DND-41 (cell line): Measurements from ENCODE around the gene PNLIPRP3.
A peak's percentile ranks its signal among the peaks of the same experiment; 100 is the strongest.

Experiments used
- ATAC-seq: fragments of 200-7000 bp; cut with Tn5 transposase; 3 replicates; pipeline ENCODE4 v1.9.1; 2021; ENCODE audit warnings: low read depth; ENCODE audit not compliant: insufficient read depth
- DNase-seq: peaks from one replicate; pipeline ENCODE4 v3.0.0-alpha.2; 2020
- H2AFZ ChIP-seq: 2 replicates; pipeline ENCODE4 v1.6.0; 2012; ENCODE audit warnings: low read depth, low read length
- H3K27ac ChIP-seq: 2 replicates; pipeline ENCODE4 v1.5.1; 2012; ENCODE audit warnings: low read length, inconsistent platforms
- H3K27me3 ChIP-seq: fragments of 200-600 bp; sonication (generic); 2 replicates; pipeline ENCODE4 v1.6.0; 2012; ENCODE audit warnings: low read length, mild to moderate bottlenecking, inconsistent platforms; ENCODE audit not compliant: insufficient read depth, poor library complexity
- H3K36me3 ChIP-seq: 2 replicates; pipeline ENCODE4 v1.5.1; 2012; ENCODE audit warnings: low read length, inconsistent platforms; ENCODE audit not compliant: insufficient read depth
- H3K4me1 ChIP-seq: 2 replicates; pipeline ENCODE4 v1.5.1; 2012; ENCODE audit warnings: mild to moderate bottlenecking, low read length; ENCODE audit not compliant: insufficient read depth
- H3K4me2 ChIP-seq: 2 replicates; pipeline ENCODE4 v1.6.0; 2012; ENCODE audit warnings: mild to moderate bottlenecking, moderate library complexity, low read length, inconsistent platforms; ENCODE audit not compliant: insufficient read depth
- H3K4me3 ChIP-seq, 2 experiments: fragments of 200-600 bp in 1 of 2; shearing (Covaris generic) in 1 of 2; 2 replicates each; pipeline ENCODE4 v1.5.1; 2012 to 2016; ENCODE audit warnings: inconsistent platforms in 2 of 2, low read length in 2 of 2, mild to moderate bottlenecking in 2 of 2, low read depth in 1 of 2, moderate library complexity in 1 of 2
- H3K79me2 ChIP-seq: 2 replicates; pipeline ENCODE4 v1.6.0; 2012; ENCODE audit warnings: low read length, inconsistent platforms; ENCODE audit not compliant: insufficient read depth
- H3K9ac ChIP-seq: 2 replicates; pipeline ENCODE4 v1.6.0; 2012; ENCODE audit warnings: low read depth, mild to moderate bottlenecking, inconsistent platforms, low read length, moderate library complexity
- H3K9me3 ChIP-seq: 2 replicates; pipeline ENCODE4 v1.5.1; 2012; ENCODE audit warnings: low read length, moderate library complexity, mild to moderate bottlenecking, inconsistent platforms; ENCODE audit not compliant: insufficient read depth, severe bottlenecking
- H4K20me1 ChIP-seq: 2 replicates; pipeline ENCODE4 v1.6.0; 2012; ENCODE audit warnings: low read length; ENCODE audit not compliant: insufficient read depth
- EZH2 ChIP-seq: IDR thresholded peaks from 3 replicates; pipeline ENCODE4 v1.6.1; 2012; ENCODE audit warnings: borderline replicate concordance, low read depth, mild to moderate bottlenecking, moderate library complexity, low read length, inconsistent platforms; ENCODE audit not compliant: severe bottlenecking
- TF ChIP-seq, protein P1 (sequence below): IDR thresholded peaks from 2 replicates; pipeline ENCODE4 v1.5.1; 2012; ENCODE audit warnings: borderline replicate concordance, low read length, moderate library complexity, mild to moderate bottlenecking; ENCODE audit not compliant: poor library complexity, severe bottlenecking; ENCODE audit errors: extremely low read depth

The PNLIPRP3 gene

DNA sequence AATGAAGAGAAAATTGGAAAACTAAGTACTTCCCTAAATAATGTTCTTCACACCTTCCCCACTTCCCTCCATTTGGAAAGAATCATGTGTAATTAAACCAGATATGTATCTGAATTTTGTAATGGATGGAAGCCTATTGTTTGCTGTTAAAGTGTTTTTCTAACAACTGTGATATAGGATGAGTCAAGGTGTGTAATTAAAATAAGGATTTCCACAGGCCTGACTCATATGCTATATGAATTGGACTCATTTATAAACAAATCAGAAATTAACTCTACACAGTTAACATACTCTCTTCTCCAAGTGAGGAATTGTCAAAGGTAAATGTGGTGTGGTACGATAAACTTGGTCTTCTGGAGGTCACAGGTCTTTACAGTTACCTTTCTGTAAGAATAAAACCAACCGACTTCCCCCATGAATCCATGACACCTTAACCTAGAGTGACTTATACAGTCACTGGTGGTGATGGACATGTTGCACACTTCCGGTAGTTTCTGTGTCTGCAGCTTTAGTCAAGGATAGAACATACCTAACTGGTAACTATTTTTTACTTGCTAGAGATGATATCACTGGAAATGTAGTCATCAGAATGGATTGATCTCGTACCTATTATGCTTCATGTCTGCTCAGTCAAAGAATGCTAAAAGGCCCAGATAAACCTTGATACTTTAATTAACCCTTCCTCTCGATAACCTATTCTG is 12.8 kb downstream of the PNLIPRP3 start:
- Histone ChIP-seq H3K4me2 (no peak overlapping the region), H3K36me3 (no peaks in the 10 kb centered on the region), H3K4me3 (no peak overlapping the region), H3K27me3 (no peaks in the 10 kb centered on the region), H3K9ac (no peak overlapping the region), H3K4me1 (no peaks in the 10 kb centered on the region), H2AFZ (no peak overlapping the region), H3K79me2 (no peaks in the 10 kb centered on the region), H4K20me1 (no peaks in the 10 kb centered on the region), H3K9me3 (no peaks in the 10 kb centered on the region), H3K27ac (no peak overlapping the region)
- ATAC-seq (no peak), DNase-seq (no peak)
- TF ChIP-seq EZH2: no peak
- TF ChIP-seq, protein P1, sequence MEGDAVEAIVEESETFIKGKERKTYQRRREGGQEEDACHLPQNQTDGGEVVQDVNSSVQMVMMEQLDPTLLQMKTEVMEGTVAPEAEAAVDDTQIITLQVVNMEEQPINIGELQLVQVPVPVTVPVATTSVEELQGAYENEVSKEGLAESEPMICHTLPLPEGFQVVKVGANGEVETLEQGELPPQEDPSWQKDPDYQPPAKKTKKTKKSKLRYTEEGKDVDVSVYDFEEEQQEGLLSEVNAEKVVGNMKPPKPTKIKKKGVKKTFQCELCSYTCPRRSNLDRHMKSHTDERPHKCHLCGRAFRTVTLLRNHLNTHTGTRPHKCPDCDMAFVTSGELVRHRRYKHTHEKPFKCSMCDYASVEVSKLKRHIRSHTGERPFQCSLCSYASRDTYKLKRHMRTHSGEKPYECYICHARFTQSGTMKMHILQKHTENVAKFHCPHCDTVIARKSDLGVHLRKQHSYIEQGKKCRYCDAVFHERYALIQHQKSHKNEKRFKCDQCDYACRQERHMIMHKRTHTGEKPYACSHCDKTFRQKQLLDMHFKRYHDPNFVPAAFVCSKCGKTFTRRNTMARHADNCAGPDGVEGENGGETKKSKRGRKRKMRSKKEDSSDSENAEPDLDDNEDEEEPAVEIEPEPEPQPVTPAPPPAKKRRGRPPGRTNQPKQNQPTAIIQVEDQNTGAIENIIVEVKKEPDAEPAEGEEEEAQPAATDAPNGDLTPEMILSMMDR: no peak

DNA sequence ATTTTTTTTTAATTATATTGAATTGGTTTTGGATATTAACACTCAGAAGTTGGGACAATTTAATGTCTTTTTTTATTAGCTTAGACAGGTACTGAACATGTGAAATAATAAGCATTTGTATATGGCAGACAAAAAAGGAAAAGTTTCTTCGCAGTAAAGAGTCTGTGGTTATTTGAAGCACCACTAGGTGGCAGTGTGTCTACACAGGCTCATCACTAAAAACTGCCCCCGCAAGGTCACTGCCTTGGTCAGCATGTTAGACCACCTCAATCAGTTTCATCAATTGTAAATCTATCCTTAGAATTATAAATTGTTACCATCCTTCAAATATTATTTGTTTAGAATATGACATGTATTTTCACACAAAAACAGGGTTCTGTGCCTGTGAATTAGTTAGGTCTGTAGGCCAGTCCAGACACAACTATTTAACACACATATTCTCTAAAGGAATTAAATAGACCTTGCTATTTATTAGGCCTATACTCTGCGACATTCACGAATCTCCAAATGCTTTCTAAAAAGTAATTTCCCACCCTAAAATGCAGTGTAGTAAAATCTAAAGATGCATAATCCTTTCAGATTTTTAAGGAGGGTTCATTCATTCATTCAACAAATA is 17.0 kb downstream of the PNLIPRP3 start:
- DNase-seq: peak; percentile 5
- no peak overlapping the region for H3K4me2 ChIP-seq
- no peak overlapping the region for H2AFZ ChIP-seq
- no peak for TF ChIP-seq EZH2
- TF ChIP-seq, protein P1: peak; percentile 79
- H3K9me3 ChIP-seq: no peaks in the 10 kb centered on the region
- ATAC-seq: peak; percentile 52; the same call in 1 of the 3 replicates
- H3K4me1 ChIP-seq: no peaks in the 10 kb centered on the region
- H3K27me3 ChIP-seq: no peaks in the 10 kb centered on the region
- no peaks in the 10 kb centered on the region for H3K36me3 ChIP-seq
- H4K20me1 ChIP-seq: no peaks in the 10 kb centered on the region
- H3K79me2 ChIP-seq: no peaks in the 10 kb centered on the region
- H3K4me3 ChIP-seq: no peak overlapping the region
- H3K9ac ChIP-seq: no peak overlapping the region
- H3K27ac ChIP-seq: no peak overlapping the region

DNA sequence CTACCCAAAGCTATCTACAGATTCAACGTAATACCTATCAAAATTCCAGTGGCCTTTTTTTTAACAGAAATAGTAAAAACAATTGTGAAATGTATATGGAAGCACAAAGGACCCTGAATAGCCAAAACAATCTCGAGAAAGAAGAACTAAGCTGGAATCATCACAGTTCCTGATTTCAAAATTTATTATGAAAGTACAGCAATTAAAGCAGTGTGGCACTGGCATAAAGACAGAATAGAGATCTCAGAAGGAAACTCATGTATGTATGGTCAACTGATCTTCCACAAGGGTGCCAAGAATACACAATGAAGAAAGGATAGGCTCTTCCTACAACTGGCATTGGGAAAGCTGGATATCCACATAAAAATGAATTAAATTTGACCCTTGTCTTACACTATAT is 23.2 kb downstream of the PNLIPRP3 start:
- Histone ChIP-seq H3K9me3 (no peaks in the 10 kb centered on the region), H4K20me1 (no peaks in the 10 kb centered on the region), H3K4me2 (no peak overlapping the region), H2AFZ (no peak overlapping the region), H3K27me3 (no peaks in the 10 kb centered on the region), H3K27ac (no peak overlapping the region), H3K79me2 (no peaks in the 10 kb centered on the region), H3K9ac (no peak overlapping the region), H3K4me1 (no peaks in the 10 kb centered on the region), H3K36me3 (no peaks in the 10 kb centered on the region), H3K4me3 (no peak overlapping the region)
- DNase-seq (no peak), ATAC-seq (no peak)
- TF ChIP-seq, protein P1: no peak
- TF ChIP-seq EZH2: no peak
